Measurements from ENCODE around the gene AMELX. TPM values are rescaled to one million over a fixed set of nuclear protein-coding genes. Genes with fewer than 3 reads are reported as not detected.

AMELX gene
- total RNA-seq, 2 donors from 2014 or later, result not detected

- Histone ChIP-seq H3K36me3 (no peaks in the 10 kb centered on the region), H3K4me1 (no peaks in the 10 kb centered on the region), H3K9ac (ENCODE audit: low read depth in 2 of 2, low read length in 2 of 2) (no peak overlapping the region), H3K4me3 (no peak overlapping the region), H3K27ac (no peak overlapping the region), H3K9me3 (no peaks in the 10 kb centered on the region), H3K27me3 (no peaks in the 10 kb centered on the region)
- DNase-seq, result no peak
- no peak for TF ChIP-seq CTCF (IDR thresholded peaks at IDR 0.05)
- intact Hi-C loops (cut with DNase I), result no loop called here
These were observed 11.6 kb downstream of the AMELX start for GRCh38 chrX:11304829-11305228.

- H3K27ac ChIP-seq, result no peak overlapping the region
- no peaks in the 10 kb centered on the region for H3K4me1 ChIP-seq
- no peak overlapping the region for H3K4me3 ChIP-seq
- no peak for DNase-seq
- intact Hi-C loops (cut with DNase I), result no loop called here
- H3K9ac ChIP-seq (ENCODE audit: low read depth in 2 of 2, low read length in 2 of 2), result no peak overlapping the region
- H3K9me3 ChIP-seq, result no peaks in the 10 kb centered on the region
- H3K27me3 ChIP-seq, result no peaks in the 10 kb centered on the region
- no peaks in the 10 kb centered on the region for H3K36me3 ChIP-seq
- no peak for TF ChIP-seq CTCF (IDR thresholded peaks at IDR 0.05)
These were observed 12.4 kb downstream of the AMELX start for GRCh38 chrX:11305641-11306040.

GRCh38 chrX:11309220-11309619 lies 16.0 kb downstream of the AMELX start:
- no peak overlapping the region for H3K4me3 ChIP-seq
- no peak overlapping the region for H3K9ac ChIP-seq (ENCODE audit: low read depth in 2 of 2, low read length in 2 of 2)
- H3K27ac ChIP-seq, result no peak overlapping the region
- H3K4me1 ChIP-seq, result no peaks in the 10 kb centered on the region
- H3K36me3 ChIP-seq, result no peaks in the 10 kb centered on the region
- no peaks in the 10 kb centered on the region for H3K27me3 ChIP-seq
- no peak for TF ChIP-seq CTCF (IDR thresholded peaks at IDR 0.05)
- H3K9me3 ChIP-seq, result no peaks in the 10 kb centered on the region
- DNase-seq, result no peak
- intact Hi-C loops (cut with DNase I), result no loop called here

GRCh38 chrX:11311706-11312105 lies 18.5 kb downstream of the AMELX start:
- DNase-seq, result no peak
- H3K27ac ChIP-seq, result no peak overlapping the region

GRCh38 chrX:11319806-11320520 lies 26.8 kb downstream of the AMELX start:
- no peak for TF ChIP-seq CTCF (IDR thresholded peaks at IDR 0.05)
- intact Hi-C loops (cut with DNase I), result no loop called here
- Histone ChIP-seq H3K4me1 (no peaks in the 10 kb centered on the region), H3K27ac (no peak overlapping the region), H3K36me3 (no peaks in the 10 kb centered on the region), H3K9ac (ENCODE audit: low read depth in 2 of 2, low read length in 2 of 2) (no peak overlapping the region), H3K9me3 (no peaks in the 10 kb centered on the region), H3K27me3 (no peaks in the 10 kb centered on the region), H3K4me3 (no peak overlapping the region)
- no peak for DNase-seq

More at GRCh38 chrX:11311706-11312105, 18.5 kb downstream of the AMELX start:
- TF ChIP-seq CTCF (IDR thresholded peaks at IDR 0.05), result no peak
- no peaks in the 10 kb centered on the region for H3K36me3 ChIP-seq
- H3K9ac ChIP-seq (ENCODE audit: low read depth in 2 of 2, low read length in 2 of 2), result no peak overlapping the region
- H3K4me3 ChIP-seq, result no peak overlapping the region
- no peaks in the 10 kb centered on the region for H3K4me1 ChIP-seq
- no peaks in the 10 kb centered on the region for H3K27me3 ChIP-seq
- intact Hi-C loops (cut with DNase I), result no loop called here
- H3K9me3 ChIP-seq, result no peaks in the 10 kb centered on the region

Data from colonic mucosa (tissue), 4 donors.